ENCODE data around the gene KLHDC4.
"Not testable (repeated sequence)": the region's sequence is repeated elsewhere in the genome, so short reads cannot be mapped to it uniquely, and the experiment has no call there.

Gene KLHDC4

GRCh38 chr16:87720446-87720845, 45.3 kb downstream of the KLHDC4 start:
- DNase-seq (ENCODE audit: low read depth in 3 of 3): no peak

- DNase-seq (ENCODE audit: low read depth in 3 of 3): not testable (repeated sequence)
Measured at GRCh38 chr16:87718831-87719230, 47.0 kb downstream of the KLHDC4 start.

GRCh38 chr16:87715658-87716057, 50.1 kb downstream of the KLHDC4 start:
- no peak for DNase-seq (ENCODE audit: low read depth in 3 of 3)

GRCh38 chr16:87715231-87715630, 50.6 kb downstream of the KLHDC4 start:
- DNase-seq (ENCODE audit: low read depth in 3 of 3): no peak

- peak; percentile 22 to 45 (median 31) for DNase-seq (ENCODE audit: low read depth in 3 of 3)
Measured at GRCh38 chr16:87713451-87714229, 52.1 kb downstream of the KLHDC4 start.

- DNase-seq (ENCODE audit: low read depth in 3 of 3): no peak
Measured at GRCh38 chr16:87712184-87712762, 53.5 kb downstream of the KLHDC4 start.

- no peak for DNase-seq (ENCODE audit: low read depth in 3 of 3)
Measured at GRCh38 chr16:87710887-87711286, 54.9 kb downstream of the KLHDC4 start.

GRCh38 chr16:87709677-87710076, 56.1 kb downstream of the KLHDC4 start:
- DNase-seq (ENCODE audit: low read depth in 3 of 3): no peak

- DNase-seq (ENCODE audit: low read depth in 3 of 3): no peak
Measured at GRCh38 chr16:87708881-87709638, 56.7 kb downstream of the KLHDC4 start.

GRCh38 chr16:87707714-87708580, 57.8 kb downstream of the KLHDC4 start:
- DNase-seq (ENCODE audit: low read depth in 3 of 3): no peak

- no peak for DNase-seq (ENCODE audit: low read depth in 3 of 3)
Measured at GRCh38 chr16:87707097-87707496, 58.7 kb downstream of the KLHDC4 start.

GRCh38 chr16:87706278-87707000, 59.3 kb downstream of the KLHDC4 start:
- no peak for DNase-seq (ENCODE audit: low read depth in 3 of 3)

GRCh38 chr16:87705771-87706277, 60.0 kb downstream of the KLHDC4 start:
- DNase-seq (ENCODE audit: low read depth in 3 of 3): no peak

- DNase-seq (ENCODE audit: low read depth in 3 of 3): no peak
Measured at GRCh38 chr16:87704754-87705353, 60.9 kb downstream of the KLHDC4 start.

- DNase-seq (ENCODE audit: low read depth in 3 of 3): no peak
Measured at GRCh38 chr16:87703835-87704375, 61.9 kb downstream of the KLHDC4 start.

GRCh38 chr16:87703071-87703470, 62.7 kb downstream of the KLHDC4 start:
- DNase-seq (ENCODE audit: low read depth in 3 of 3): no peak

- peak; percentile 26 to 40 (median 27) for DNase-seq (ENCODE audit: low read depth in 3 of 3)
Measured at GRCh38 chr16:87702325-87702811, 63.4 kb downstream of the KLHDC4 start.

GRCh38 chr16:87701505-87701921, 64.3 kb downstream of the KLHDC4 start:
- no peak for DNase-seq (ENCODE audit: low read depth in 3 of 3)

- DNase-seq (ENCODE audit: low read depth in 3 of 3): no peak
Measured at GRCh38 chr16:87701078-87701460, 64.7 kb downstream of the KLHDC4 start.
